Smooth muscle cell of the brain vasculature (primary cell): Measurements from ENCODE around the gene DLGAP1.
A peak's percentile ranks its signal among the peaks of the same experiment; 100 is the strongest.

Experiments used
- DNase-seq: peaks from one replicate; pipeline ENCODE4 v3.0.0-alpha.2; 2012; ENCODE audit warnings: low read depth, low spot score

DLGAP1 gene

DNA sequence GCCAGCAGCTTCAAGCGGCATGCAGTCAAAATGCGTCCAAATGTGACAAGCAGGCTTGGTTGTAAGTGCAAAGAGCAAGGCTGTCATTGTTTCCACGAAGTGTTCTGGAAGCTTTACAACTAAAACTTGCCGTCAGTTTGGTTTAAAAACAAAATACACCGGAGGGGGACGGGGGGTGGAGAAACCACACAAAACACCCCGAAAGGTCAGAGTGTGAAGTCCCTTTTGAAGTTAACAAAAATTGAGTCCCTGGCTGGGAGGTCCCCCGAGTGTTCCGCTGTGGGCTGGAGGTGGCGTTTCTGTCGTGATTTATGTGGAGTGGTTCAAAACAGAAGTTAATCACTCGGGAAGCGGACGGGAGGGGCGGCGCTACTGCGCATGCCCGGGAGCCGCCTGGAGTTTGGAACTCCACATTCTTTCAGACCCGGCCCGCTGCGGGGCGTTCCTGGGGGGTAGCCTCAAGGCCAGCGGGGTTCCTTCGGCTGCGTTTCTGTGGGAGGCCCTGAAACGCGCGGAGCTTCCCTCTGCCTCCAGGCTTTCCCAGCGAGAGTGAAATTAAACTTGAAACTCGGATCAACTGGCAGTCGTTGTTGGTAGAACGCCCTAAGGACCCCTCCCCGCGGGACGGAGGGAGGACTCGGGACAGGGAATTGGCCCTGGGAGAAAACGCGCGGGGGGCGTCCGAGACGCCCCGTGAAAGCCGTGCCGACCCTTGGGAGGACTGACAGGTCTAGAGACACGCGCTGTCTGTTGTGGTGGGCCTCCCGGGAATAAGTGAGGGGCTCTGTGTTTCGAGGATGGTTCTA lies 1003.7 kb downstream of the DLGAP1 start:
- DNase-seq: peak; percentile 89

DNA sequence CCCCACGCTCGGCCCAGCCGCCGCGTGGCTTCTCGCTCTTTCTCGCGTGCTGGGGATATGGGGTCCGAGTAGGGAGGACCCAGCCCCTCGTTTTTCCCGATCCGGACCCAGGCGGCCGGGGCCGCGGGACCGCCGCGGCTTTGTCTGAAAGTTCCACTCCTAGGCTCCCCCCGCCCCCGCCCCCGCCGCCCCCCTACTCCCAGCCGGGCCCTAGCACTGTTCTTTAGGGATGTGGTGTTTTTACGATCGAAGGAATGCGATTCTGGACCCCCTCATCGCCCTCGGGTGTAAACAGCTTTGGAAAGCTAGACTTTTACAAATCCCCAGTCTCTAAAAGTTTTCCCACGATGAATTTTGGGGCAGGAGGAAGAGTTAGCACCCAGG lies 1004.3 kb downstream of the DLGAP1 start:
- DNase-seq: no peak

DNA sequence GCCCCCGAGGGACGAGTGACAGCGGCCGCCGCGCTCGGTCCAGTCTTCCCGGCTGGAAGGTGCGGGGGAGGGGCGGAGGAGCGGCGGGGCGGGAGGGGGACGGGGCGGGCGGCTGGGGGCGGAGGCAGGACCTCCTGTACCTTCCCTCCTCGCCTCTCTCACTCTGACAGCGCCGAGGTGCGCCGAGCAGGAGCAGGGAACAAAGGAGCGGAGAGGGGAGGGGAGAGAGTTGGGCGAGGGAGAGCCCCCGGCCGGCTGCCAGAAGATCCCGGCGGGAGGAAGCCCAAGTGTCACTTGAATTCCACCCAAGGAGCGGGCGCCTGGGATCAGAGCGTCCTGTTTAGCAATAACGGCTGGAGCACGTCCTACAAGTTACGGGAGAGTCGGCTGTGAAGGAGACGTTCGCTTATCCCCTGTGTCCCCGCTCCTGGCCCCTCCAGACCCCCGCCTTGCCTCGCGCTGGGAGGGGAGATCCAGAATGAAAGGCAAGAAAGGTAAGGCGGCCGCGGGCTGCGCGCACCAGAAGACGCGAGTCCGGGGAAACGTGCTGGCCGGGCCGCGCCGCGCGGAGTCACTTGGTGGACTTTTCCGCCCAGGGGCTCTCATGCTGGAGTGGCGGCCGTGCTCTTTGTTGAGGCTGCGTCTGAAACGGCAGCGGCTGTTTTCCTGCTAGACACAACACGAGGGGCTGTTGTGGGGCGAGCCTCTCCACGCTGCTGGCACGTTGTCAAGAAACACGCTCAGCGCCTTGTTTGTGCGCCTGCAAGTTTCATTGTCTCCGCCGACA lies 1004.9 kb downstream of the DLGAP1 start, which contains the start of gene TGIF1:
TGIF1 (plus strand) TSS at position 161 of the 787 bp plus-strand sequence; CDS start at position 479, 318 bp downstream.
- no peak for DNase-seq

GRCh38 chr18:3449512-3450011 lies 1005.5 kb downstream of the DLGAP1 start:
- no peak for DNase-seq

DNA sequence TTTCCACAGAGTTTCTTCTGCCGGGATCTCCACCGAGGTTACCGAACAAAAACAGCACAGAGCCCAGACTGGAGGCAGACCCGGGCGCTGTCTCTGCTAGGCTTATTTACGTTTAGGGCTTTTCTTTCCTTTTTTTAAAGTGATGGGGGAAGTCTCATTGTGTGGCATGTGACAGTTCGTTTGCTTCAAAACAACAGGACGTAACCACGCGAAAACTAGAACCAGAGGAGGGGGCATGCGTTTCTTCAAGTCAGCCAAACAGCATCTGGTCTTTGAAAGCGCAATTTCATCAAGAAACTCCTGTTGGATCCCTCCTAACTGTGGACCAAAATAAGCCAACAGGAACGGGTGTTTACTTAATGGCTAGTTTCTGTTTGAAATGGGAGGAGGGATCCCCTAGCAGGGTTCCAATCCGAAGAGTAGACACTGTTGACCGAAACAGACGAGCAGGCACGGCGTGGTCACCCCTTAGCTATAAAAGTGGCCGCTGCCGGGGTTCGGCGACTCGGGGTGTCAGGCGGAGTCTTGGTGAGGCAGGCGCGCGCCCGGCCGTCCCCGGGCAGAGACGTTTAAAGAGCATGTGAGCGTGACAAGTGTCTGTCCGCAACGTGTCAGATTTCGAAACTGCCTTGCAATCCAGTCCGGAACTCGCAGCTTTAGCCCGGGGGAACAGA lies 1006.1 kb downstream of the DLGAP1 start:
- peak; percentile 61 for DNase-seq

GRCh38 chr18:3447895-3448837 lies 1006.9 kb downstream of the DLGAP1 start:
- peak; percentile 83 for DNase-seq

DNA sequence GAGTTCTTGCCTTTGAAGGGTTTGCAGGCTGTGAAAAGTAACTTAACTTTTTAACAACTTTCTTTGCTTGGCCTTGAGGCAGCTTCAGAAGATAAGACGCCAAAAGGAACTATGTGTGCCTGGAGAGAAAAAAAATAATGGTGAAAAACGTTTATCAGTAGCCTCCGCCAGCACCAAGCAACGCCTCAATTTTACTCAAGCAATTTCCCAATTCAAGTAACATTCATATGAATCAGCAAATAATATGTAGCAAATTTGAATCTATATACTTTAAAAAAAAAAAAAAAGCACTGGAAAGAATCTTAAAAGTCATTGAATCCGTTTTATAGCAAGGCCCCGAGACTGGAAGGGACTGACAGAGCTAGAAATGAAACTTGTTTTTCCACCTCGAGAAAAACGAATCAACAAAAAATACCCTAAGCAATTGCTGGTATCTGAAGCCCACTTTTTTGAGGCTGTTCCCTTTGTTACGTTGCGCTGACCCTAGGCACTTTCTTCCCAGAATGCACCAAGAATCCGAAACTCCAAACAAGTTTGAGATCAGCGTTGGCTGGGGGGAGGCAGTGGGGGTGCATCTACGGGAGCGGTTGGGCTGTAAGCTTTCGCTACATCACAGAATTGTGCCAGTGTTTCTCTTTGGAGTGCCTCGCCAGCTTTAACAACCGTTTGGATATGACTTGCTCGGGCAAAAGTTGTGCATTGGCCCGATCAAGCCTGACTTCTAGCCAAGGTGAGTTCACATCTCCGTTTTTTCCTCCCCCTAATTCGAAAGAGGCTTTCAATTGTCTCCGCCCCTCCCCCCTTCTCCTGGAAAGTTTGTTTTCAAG lies 1007.8 kb downstream of the DLGAP1 start:
- no peak for DNase-seq
